ENCODE data around the gene YWHAQ.
"Not testable (repeated sequence)": the region's sequence is repeated elsewhere in the genome, so short reads cannot be mapped to it uniquely, and the experiment has no call there.

Gene YWHAQ

DNA sequence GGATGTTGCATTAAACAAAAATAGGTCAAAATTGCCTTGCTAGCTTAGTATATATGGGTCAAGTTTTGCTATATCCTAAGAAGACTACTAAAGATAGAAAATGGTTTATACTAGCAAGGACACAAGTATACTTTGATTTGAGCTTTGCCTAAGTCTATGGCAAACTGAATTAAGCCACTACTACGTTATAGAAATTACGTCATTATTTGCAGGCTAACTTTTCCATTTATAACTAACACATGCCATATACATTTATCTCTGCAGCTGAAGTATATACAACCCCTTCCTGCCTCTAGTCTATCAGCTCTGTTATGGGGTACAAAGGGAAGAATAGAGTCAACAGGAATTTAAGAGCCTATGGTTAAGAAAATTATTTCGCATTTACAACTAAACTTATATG is 16.2 kb downstream of the YWHAQ start:
- DNase-seq (ENCODE audit: low read depth): no peak
- in situ Hi-C loops (cut with HindIII; ENCODE audit: low sequenced_read_pairs): no loop called here

DNA sequence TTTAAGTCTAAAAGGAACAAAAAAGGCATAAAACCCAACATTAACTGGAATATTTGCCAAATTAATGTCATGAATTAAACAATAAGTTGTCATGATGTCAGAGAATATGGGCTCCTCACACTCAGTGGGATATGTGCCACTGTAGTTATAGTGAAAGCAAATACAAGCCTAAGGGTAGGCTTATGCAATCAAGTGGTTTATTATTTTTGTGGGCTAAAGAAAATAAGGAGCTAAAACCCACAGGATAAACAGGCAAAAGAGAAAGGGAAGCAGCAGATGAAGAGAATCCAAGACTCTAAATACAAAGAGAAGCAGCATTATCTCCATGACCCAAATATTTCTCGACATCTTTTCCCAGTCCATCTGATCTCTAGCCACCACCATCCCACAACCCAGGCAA is 17.5 kb downstream of the YWHAQ start:
- no peak overlapping the region for H3K4me3 ChIP-seq (ENCODE audit: low read depth, low read length)
- peak; percentile 81 for DNase-seq (ENCODE audit: low read depth)
- TF ChIP-seq, protein P1, sequence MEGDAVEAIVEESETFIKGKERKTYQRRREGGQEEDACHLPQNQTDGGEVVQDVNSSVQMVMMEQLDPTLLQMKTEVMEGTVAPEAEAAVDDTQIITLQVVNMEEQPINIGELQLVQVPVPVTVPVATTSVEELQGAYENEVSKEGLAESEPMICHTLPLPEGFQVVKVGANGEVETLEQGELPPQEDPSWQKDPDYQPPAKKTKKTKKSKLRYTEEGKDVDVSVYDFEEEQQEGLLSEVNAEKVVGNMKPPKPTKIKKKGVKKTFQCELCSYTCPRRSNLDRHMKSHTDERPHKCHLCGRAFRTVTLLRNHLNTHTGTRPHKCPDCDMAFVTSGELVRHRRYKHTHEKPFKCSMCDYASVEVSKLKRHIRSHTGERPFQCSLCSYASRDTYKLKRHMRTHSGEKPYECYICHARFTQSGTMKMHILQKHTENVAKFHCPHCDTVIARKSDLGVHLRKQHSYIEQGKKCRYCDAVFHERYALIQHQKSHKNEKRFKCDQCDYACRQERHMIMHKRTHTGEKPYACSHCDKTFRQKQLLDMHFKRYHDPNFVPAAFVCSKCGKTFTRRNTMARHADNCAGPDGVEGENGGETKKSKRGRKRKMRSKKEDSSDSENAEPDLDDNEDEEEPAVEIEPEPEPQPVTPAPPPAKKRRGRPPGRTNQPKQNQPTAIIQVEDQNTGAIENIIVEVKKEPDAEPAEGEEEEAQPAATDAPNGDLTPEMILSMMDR (IDR thresholded peaks at IDR 0.05; ENCODE audit: low read depth, low read length, missing control alignments): no peak
- in situ Hi-C loops (cut with HindIII; ENCODE audit: low sequenced_read_pairs): no loop called here

More for the DNA sequence above, 16.2 kb downstream of the YWHAQ start:
- TF ChIP-seq, protein P1 (IDR thresholded peaks at IDR 0.05; ENCODE audit: low read depth, low read length, missing control alignments): no peak
- H3K4me3 ChIP-seq (ENCODE audit: low read depth, low read length): no peak overlapping the region

DNA sequence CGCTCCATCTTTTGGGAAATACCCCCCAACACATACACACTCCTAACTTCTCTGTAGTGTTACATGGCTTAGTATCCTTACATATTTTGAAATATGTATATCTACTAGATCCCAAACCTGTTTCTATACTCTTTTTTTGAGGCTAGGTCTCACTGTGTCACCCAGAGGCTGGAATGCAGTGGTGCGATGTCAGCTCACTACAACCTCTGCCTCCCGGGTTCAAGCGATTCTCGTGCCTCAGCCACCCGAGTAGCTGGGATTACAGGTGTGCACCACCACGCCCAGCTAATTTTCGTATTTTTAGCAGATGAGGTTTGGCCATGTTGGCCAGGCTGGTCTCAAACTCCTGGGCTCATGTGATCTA is 19.3 kb downstream of the YWHAQ start:
- DNase-seq (ENCODE audit: low read depth); in situ Hi-C loops (cut with HindIII; ENCODE audit: low sequenced_read_pairs); H3K4me3 ChIP-seq (ENCODE audit: low read depth, low read length): not testable (repeated sequence)

DNA sequence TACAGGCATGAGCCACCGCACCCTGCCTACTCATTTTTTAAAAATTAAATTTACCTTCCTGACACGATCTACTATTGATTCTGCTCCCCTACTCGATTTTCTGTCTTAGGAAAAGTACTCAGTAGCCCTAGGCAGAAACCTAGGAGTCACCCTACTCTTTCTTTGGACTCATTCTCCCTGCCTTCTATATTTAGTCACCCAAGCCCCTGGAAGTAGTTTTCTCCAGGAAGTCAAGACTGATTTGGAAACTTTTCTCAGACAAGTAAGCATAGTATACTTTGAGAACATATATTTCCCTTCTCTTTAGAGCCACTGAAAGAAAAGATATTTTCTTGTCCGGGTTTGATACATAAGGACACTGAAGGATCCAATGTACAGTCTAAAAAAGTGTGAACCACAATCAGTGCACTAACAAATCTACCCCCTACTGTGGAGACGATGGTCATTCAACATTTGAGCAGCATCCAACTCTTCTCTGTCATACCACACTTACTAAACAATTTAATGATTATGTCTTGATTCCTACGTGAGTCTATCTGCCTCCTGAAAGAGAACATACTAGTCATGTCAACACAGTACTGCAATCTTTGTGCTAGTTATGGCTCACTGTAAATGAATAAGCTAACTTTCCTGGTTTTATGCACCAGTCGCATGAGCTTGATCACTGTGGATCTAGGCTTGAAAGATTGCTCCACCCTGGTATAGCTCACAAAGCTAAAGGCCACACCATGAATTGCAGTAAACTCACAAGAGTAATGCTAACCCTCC is 19.8 kb downstream of the YWHAQ start:
- TF ChIP-seq, protein P1 (IDR thresholded peaks at IDR 0.05; ENCODE audit: low read depth, low read length, missing control alignments): no peak
- no peak for DNase-seq (ENCODE audit: low read depth)
- in situ Hi-C loops (cut with HindIII; ENCODE audit: low sequenced_read_pairs): no loop called here
- H3K4me3 ChIP-seq (ENCODE audit: low read depth, low read length): no peak overlapping the region

DNA sequence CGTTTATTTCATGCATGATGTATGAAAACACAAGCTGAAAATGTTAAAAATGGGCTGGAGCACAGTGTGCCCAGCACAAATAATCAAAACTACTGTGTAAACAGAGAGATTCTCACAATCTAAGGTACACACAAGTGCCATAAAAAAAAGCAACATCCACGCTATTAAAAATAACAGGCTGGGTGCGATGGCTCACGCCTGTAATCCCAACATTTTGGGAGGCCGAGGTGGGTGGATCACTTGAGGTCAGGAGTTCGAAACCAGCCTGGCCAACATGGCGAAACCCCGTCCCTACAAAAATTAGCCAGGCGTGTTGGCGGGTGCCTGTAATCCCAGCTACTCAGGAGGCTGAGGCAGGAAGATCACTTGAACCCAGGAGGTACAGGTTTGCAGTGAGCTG is 22.3 kb downstream of the YWHAQ start:
- peak overlapping the region; percentile 11 for H3K4me3 ChIP-seq (ENCODE audit: low read depth, low read length)
- in situ Hi-C loops (cut with HindIII; ENCODE audit: low sequenced_read_pairs); DNase-seq (ENCODE audit: low read depth): not testable (repeated sequence)

DNA sequence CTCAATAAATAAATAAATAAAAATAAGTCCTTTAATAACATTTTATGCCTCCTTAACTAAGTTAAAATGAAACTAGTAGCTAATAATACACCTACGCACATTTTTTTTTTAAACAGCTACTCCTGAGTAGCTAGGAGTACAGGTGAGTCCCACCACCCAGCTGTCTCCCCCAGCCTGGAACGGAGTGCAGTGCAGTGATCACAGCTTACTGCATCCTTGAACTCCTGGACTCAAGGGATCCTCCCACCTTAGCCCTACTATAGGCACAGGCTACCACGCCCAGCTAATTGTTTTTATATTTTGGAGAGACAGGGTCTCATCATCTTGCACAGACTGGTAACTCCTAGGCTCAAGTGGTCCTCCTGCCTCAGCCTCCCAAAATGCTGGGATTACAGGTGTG is 28.4 kb downstream of the YWHAQ start:
- H3K4me3 ChIP-seq (ENCODE audit: low read depth, low read length): no peak overlapping the region
- in situ Hi-C loops (cut with HindIII; ENCODE audit: low sequenced_read_pairs): no loop called here
- TF ChIP-seq, protein P1 (IDR thresholded peaks at IDR 0.05; ENCODE audit: low read depth, low read length, missing control alignments): no peak
- DNase-seq (ENCODE audit: low read depth): no peak

DNA sequence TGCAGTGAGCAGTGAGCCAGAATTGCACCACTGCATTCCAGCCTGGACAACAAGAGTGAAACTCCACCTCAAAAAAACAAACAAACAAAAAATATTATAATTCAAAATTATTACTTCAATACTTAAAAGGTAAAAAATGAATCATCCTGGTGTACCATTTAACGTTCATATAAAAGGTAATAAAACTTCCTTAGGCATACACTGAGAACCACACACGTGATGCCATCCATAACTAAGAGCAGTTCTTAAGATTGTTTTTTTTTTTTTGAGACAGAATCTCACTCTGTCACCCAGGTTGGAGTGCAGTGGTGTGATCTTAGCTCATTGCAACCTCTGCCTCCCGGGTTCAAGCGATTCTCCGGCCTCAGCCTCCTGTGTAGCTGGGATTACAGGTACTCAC is 29.4 kb downstream of the YWHAQ start:
- TF ChIP-seq, protein P1 (IDR thresholded peaks at IDR 0.05; ENCODE audit: low read depth, low read length, missing control alignments): no peak
- no peak overlapping the region for H3K4me3 ChIP-seq (ENCODE audit: low read depth, low read length)
- no peak for DNase-seq (ENCODE audit: low read depth)
- in situ Hi-C loops (cut with HindIII; ENCODE audit: low sequenced_read_pairs): no loop called here

DNA sequence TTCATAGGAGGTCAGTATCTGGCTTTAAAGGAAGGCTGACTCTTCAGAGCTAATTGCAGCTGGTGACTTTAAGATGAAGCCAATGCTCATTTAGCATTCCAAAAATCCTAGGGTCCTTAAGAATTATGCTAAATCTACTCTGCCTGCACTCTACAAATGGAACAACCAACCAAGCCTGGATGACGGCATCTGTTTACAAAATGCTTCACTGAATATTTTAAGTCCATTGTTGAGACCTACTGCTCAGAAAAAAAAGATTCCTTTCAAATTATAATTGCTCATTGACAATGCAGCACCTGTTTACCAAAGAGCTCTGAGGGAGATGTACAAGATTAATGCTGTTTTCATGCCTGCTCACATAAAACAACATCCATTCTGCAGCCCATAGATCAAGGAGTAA is 31.4 kb downstream of the YWHAQ start:
- no peak overlapping the region for H3K4me3 ChIP-seq (ENCODE audit: low read depth, low read length)
- no peak for DNase-seq (ENCODE audit: low read depth)
- TF ChIP-seq, protein P1 (IDR thresholded peaks at IDR 0.05; ENCODE audit: low read depth, low read length, missing control alignments): no peak
- in situ Hi-C loops (cut with HindIII; ENCODE audit: low sequenced_read_pairs): no loop called here
